Measurements from ENCODE around the gene RGP1. TPM values are rescaled to one million over a fixed set of nuclear protein-coding genes. Genes with fewer than 3 reads are reported as not detected.

The RGP1 gene
- total RNA-seq, 1 donor from 2014 or later: 7.0 TPM

DNA sequence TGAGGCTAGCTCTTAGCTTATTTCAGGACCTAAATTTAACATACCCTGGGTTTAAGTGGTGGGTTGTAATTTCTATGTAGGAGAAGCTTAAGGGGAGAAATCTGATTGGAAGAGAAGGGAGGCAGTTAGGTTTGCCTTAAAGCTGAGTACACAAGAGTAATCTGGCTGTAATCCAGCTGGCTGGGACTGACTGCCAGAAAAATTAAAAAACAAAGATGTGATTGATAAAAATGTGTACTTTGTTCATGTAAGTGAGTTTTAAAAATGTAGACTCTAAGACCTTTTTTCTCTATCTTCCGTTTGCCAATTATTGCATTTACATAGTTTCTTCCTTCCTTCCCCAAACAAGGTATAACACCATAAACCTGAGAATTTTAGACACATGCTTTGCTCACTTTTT, 22.4 kb downstream of the RGP1 start:
- DNase-seq (ENCODE audit: low spot score): no peak

GRCh38 chr9:35771943-35772342, 22.9 kb downstream of the RGP1 start:
- no peak for DNase-seq (ENCODE audit: low spot score)

DNA sequence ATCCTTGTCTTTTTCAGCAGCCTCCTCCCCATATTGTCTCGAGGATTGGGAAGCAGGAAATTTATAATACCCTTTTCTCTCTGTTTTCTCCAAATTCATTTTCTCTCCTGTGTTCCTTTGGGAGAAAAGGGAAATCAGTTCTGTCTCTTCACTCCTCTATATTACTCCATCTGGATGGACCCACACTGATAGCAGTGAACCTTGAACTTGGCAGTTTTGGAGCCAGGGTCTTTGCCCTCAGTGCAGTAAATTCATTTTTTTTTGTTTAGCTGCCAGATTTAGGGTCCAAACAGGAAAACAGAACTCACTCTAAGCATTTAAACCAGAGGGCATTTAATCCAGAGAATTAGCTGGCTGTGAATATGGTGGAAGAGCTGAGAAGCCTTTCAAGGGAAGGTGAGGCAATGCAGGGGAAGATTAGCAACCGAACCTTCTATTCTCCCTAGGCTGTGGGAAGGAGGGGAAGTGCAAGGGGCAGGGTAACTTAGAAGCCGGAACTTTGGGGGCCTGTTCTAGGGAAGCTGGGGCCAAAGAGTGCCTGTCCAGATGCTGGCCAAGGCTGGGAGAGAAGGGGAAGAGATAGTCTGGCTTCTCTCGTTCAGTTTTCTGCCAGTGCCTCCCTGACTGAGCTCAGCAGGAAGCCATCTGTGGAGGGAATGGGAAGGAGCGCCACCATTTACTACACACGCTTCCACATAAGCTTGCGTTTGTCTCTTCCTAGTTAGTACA, 26.0 kb downstream of the RGP1 start:
- peak; percentile 43 for DNase-seq (ENCODE audit: low spot score)

DNA sequence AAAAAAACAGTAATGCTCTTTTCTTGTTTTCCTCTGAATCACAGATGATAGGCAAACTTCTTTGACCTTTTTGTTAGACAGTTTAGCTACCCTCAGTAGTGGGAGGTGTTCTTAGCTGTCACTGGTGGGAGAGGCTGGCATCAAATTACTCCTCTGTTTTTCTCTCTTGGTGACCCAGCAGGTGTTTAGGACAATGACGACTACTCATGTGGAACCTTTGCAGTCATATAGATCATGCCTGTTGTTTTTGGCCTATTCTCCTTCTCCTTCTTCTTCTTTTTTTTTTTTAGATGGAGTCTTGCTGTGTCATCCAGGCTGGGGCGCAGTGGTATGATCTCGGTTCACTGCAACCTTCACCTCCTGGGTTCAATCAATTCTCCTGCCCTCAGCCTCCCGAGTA, 26.9 kb downstream of the RGP1 start:
- no peak for DNase-seq (ENCODE audit: low spot score)

- DNase-seq (ENCODE audit: low spot score): no peak
These were observed 29.4 kb downstream of the RGP1 start for GRCh38 chr9:35778496-35778895.

GRCh38 chr9:35781066-35781465, 32.0 kb downstream of the RGP1 start:
- DNase-seq (ENCODE audit: low spot score): no peak

GRCh38 chr9:35783418-35783817, 34.3 kb downstream of the RGP1 start:
- DNase-seq (ENCODE audit: low spot score): no peak

GRCh38 chr9:35789541-35789940, 40.5 kb downstream of the RGP1 start:
- DNase-seq (ENCODE audit: low spot score): no peak

DNA sequence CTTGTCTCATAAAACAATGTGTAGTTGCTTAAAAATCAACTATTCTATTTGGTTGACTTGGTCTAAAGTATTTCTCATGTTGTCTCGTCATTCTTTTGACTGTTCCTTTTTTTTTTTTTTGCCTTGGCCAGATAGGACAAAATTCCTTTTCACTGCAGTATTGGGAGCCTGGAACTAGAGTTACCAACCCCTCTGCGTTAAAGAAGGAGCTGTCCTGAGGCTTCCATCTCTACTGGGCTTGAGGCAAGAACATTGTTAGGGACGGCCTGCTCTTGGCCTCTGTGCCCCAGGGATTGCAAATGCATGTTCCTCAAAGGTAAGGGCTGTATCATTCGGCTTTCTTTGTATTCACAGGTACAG, 40.9 kb downstream of the RGP1 start:
- no peak for DNase-seq (ENCODE audit: low spot score)

GRCh38 chr9:35790385-35791296, 41.6 kb downstream of the RGP1 start:
- DNase-seq (ENCODE audit: low spot score): peak; percentile 92

DNA sequence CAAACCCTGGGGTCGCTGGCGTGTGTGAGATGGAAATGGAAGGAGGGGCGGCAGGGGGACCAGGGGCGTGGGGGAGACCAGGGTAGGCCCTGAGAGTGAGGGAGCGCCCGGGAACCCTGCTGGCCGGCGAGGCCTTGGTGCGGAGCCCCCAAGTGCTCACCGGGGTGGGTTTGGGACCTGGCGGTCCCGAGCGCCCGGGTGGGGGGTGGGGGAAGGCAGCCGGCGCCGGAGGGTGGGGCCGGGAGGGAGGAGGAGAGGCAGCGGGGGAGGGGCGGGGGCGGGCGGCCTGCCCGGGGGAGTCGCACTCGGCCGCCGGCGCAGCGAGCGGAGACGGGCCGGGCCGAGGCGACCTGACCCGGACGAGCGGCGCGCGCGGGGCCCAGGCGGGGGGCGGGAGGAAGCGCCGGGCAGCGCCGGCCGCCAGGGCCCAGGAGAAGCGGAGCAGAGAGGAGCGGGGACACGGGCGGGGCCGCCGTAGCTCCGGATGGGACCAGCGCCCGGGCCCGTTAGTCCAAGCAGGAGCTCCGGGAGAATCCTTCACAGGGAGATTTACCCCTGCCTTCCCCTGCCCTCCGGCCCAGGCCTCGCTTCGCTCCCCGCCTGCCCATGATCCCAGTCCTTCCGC, 42.3 kb downstream of the RGP1 start, which contains the start of gene NPR2:
NPR2 (plus strand) TSS at position 295 of the 625 bp plus-strand sequence. CDS start 818 bp downstream, outside the sequence.
- DNase-seq (ENCODE audit: low spot score): peak; percentile 38

- DNase-seq (ENCODE audit: low spot score): no peak
These were observed 43.1 kb downstream of the RGP1 start for GRCh38 chr9:35792024-35792813.

DNA sequence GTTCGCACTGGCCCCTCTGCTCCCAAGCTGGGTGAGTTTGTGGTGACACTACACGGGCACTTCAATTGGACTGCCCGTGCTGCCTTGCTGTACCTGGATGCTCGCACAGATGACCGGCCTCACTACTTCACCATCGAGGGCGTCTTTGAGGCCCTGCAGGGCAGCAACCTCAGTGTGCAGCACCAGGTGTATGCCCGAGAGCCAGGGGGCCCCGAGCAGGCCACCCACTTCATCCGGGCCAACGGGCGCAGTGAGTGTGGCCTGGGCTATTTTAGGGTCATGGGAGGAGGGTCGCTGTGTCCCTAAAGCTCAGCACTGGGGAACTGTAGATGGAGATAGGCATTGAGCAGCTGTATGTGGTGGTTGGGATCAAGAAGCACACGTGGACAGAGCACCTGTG, 43.7 kb downstream of the RGP1 start:
- no peak for DNase-seq (ENCODE audit: low spot score)

DNA sequence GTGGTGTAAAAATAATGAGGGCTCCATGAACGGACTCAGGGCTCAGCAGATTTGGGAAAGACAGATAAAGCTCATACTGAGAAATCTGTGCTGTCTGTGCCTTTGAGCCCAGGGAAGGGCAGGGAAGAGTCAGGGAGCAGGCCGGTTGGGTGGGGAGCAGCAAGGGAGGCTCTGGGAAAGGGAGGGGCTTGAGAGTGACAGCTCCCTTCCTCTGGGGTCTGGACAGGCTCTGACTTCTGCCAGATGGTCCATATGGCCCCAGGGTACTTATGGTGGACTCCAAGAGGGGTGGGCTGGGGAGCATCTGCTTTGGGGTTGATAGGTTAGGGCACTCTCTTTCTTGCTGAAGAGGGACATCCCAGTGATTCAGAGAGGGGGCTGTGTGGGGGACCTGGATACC, 44.4 kb downstream of the RGP1 start:
- no peak for DNase-seq (ENCODE audit: low spot score)

DNA sequence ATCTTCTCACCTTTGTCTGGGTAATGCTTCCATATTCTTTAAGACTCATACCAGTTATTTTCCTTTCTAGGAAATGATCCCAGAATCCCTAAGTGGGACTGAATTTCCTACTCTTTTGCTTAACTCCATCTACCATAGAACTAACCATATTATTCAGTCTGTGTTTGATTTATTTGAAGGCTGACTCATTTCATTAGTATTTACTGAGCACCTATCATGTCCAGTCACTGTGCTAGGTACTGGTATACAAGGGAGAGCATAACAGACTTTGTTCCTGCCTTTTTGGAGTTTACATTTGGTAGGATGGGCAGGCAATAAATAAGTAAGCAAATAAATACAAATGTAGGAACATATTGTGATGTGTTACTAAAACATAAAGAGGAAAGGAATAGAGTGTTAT, 46.6 kb downstream of the RGP1 start:
- DNase-seq (ENCODE audit: low spot score): no peak

DNA sequence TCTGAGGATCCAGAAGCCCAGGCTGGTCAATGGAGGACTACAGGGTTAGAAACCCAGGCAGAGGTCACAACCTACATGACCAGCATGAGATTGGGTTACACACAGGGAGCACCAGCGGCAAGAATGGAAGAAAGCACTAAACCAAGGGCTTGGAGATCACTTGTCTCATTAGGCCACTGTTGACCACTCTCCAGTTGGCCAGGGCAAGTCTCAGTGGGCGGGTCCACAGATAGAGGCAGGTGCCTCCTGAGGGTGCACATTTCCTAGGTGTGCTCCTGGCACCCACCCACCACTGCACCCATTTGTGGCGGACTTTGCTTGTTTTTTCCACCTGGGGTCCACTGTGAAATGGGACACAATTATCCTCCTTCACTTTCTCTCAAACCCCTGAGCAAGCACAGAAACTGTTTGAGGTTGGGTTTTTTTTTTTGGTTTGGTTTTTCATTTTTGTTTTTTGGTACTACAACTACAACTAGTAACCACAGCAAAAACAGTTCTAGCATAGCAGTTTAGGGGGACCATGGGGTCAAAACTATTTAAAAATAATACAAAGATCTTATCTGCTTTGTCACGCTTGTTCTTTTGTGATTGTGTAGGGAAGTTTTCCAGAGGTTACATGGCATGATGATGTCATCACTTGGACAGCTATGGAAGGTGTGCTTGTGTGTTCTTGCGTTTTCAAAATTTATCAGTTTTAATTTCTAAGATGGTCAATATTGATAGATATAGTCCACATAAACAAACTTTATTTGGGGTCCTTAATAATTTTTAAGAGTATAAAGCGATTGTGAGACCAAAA, 48.4 kb downstream of the RGP1 start:
- no peak for DNase-seq (ENCODE audit: low spot score)

GRCh38 chr9:35798658-35799374, 49.7 kb downstream of the RGP1 start:
- no peak for DNase-seq (ENCODE audit: low spot score)

GRCh38 chr9:35800530-35800929, 51.4 kb downstream of the RGP1 start:
- DNase-seq (ENCODE audit: low spot score): no peak

- DNase-seq (ENCODE audit: low spot score): no peak
These were observed 52.4 kb downstream of the RGP1 start for GRCh38 chr9:35801328-35802128.
